Measurements from ENCODE around the gene GRM7.
"Not testable (repeated sequence)": the region's sequence is repeated elsewhere in the genome, so short reads cannot be mapped to it uniquely, and the experiment has no call there.

Gene GRM7

DNA sequence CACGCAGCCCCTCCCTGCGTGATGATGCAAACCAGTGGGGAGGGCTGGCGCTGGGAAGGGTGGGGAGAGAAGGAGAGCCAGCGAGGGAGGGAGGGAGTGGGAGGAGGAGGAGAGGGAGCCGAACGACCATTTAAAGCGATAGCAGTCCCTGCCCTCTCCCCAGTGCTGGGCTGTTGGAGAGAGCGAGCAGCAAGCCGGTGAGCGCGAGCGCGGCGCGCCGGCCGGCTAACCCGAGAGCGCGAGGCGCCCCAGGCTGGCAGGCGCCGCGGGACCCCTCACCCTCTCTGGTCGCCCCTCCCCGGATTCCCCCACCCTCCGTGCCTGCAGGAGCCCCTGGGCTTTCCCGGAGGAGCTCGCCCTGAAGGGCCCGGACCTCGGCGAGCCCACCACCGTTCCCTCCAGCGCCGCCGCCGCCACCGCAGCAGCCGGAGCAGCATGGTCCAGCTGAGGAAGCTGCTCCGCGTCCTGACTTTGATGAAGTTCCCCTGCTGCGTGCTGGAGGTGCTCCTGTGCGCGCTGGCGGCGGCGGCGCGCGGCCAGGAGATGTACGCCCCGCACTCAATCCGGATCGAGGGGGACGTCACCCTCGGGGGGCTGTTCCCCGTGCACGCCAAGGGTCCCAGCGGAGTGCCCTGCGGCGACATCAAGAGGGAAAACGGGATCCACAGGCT, at the start of gene GRM7:
GRM7 (plus strand) TSS at position 162 of the 671 bp plus-strand sequence.
- DNase-seq, result no peak

DNA sequence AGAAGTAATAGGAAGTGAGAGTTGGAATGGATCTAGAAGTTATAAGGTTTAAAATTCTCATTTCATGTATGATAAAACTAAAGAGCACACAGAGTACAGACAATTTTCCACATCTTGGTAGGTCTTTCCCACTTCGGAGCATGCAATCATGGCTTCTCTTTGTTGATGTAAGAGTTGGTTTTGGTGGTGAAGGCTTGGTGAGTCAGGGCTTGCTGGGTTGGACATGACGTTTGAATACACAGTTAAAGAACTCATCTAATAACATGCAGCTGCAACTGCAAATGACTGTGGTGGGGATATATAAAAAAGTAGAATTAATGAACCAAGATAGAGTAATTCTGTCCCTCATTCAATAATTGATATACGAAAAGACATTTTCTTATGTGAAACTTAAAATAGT, 39.5 kb upstream of the GRM7 start:
- DNase-seq, result no peak

DNA sequence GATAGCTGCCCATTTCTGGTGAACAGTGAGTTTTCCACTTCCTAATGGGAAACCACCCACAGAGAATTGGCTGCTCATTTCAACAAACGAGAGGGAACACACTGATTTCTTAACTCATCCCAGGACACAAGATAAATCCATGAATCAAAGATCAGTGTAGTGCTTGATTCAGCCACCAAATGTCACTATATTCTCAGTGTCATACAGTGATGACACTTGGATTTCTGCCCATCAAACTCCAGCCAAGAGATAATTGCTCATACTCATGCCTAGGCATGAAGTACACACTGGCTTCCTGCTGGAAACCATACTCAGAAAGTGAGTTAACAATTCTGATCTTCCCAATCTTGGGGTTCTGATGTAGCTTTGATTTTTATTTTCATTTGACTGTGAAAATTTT, 35.4 kb upstream of the GRM7 start:
- DNase-seq, result no peak

DNA sequence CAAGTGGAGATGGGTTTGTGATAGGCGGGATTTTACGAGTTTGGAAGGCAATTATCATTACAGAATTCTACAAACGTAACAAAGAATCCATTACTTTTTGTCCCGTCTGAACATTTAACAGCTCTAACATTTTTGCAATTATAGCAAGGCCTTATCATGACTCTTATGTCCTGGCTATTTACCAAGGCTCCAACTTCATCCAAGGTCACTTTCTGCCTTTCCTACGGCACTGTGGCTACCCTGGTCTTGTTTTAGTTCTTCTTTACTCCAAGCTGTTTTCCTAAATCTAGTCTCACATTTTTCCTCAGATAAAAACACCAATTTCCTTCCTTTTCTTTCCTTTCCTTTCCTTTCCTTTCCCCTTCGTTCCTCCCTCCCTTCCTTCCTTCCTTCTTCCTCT, 33.5 kb upstream of the GRM7 start:
- no peak for DNase-seq

DNA sequence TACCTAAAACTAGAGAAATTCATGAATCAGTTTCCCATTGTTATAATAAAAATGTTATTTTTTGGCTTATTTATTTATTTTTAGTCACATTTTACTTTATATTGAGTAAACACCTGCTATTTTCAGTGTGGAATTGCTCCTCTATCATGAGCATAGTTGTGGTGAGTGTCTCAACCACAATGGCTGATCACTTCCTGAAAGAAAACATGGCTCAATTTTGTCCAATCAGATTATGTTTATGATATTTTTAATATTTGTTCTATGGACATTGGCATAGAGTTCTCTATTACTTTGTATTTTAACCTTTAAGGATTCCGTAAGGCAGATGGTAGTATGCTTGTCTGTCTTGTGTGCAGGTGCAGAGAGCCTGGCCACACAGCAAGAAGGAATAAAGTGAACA, 16.2 kb upstream of the GRM7 start:
- DNase-seq, result no peak

DNA sequence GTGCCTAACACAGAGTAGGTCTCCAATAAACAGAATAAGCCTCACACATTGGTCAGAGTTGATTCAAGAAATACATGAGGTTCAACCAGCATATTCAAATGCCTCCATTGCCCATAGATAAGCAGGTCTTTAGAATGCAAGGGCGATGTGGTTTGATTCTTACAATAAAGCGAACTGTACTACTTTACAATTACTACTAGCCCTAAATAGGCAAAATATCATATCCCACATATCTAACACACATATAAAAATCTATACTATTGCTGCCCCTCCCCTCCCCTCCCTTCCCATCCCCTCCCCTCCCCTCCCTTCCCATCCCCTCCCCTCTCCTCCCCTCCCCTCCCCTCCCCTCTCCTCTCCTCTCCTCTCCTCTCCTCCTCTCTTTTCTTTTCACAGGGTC, 6.7 kb upstream of the GRM7 start:
- no peak for DNase-seq

DNA sequence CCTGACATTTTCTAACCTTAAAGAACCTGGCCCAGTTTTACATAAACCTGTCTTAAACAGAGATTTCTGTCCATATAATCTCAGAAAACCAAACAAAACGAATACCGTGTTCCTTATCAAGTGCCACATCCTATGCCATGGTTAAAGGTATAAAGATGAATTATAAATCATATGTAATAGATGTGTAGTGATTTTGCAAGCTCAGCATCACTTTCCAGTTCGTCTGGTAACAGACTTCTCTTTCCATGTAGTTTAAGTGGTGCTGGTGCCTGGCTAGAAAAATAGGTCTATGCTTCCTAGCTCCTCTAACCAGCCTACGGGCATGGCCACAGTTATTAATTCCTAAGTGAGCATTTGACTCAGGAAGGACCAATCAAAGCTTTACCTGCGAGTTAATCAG, 3.4 kb upstream of the GRM7 start:
- DNase-seq, result no peak

DNA sequence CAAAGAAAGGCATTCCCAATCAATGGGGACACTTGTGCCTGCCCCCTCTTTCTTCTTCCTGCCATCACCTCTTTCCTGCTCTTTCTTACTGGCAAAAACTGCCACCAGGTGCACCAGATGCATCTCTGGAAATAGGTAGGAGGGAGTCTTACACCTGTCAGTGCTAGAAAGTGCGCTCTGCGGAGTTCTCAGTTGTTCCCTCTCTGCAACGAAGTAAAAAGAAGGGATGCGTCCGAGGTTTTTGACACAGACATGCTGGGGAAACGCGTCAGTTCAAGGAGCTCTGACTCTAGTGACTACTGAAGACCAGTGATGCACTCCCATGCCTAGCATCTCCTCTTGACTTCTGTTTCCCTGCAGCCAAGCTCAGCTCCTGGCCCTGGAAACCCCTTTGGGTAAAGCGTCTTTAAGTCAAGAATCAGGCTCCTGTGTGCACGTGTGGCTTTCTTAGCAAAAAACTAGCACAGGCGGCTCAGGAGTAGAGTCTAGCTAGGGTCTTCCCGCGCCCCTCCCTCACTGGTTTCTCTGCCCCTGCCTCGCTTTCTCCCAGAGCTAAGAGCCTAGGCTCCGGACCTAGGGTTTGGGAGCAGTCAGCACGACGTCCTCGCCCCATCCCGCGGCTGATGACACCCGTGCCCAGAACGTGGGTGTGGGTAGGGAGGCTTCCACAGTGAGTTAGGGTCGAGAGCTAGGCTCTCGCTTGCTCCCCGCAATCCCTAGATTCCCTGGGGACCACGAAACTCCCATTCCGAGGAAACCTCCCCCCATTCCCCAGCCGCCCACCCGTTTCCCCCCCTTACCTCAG, 564 bp upstream of the GRM7 start:
- DNase-seq, result no peak

DNA sequence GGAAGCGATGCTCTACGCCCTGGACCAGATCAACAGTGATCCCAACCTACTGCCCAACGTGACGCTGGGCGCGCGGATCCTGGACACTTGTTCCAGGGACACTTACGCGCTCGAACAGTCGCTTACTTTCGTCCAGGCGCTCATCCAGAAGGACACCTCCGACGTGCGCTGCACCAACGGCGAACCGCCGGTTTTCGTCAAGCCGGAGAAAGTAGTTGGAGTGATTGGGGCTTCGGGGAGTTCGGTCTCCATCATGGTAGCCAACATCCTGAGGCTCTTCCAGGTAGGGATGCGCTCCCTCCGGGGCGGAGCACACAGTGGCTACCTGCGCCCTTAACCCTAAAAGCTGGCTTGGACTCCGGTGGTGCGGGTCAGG, 698 bp downstream of the GRM7 start:
- no peak for DNase-seq

DNA sequence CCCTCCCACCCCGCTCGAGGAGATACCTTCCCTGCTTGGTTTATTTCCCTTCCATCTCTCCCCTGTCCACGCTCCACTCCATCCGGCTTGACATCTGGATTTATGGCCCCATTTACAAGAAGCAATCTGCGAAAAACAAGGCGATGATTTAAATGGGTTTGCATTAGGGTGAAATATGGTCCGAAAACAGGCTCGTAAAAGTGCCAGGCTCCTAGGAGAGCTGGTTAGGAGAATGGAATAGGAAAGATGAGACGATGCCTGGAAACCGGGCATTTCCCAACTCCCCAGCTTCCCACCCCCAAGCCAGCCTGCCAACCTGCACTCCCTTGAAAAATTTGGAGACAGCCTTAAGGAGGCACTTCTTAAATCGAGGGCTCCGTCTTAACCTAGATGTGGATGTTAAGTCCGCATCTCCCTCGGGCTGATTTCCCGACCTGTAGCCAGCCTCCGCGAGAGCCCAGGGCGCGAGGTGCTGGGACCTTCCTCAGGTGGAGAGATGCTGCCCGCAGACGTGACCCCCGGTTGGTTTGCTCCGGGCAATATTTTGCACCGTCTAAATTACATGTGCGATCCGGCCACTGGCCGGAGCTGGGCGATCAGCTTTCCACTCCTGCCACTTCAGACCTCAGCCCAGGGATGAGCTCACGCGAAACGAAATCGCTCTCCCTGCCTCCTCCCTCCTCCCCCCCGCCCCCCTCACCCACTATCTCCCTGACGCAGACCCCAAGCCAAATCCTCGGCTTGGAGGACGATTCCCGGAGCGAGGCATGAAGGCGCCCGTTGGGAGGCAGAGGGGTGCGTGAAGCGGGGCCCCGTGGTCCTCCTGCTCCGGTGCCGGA, 1.3 kb downstream of the GRM7 start:
- DNase-seq, result no peak

DNA sequence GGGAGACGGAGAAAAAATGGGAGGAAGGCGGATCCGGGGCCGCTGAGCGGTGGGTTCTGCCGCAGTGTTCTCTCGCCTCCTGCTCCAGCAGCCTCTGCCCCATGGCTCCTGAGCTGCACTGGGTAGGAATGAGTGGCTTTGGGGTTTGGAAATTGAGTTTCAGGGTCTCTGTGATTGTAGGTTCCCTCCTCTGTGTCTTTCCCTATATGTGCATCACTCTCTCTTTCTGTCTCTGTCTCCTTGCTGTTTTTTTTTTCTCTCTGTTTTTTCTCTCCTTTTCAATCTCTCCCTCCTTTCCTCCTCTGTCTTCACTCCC, 1.9 kb downstream of the GRM7 start:
- DNase-seq, result no peak

DNA sequence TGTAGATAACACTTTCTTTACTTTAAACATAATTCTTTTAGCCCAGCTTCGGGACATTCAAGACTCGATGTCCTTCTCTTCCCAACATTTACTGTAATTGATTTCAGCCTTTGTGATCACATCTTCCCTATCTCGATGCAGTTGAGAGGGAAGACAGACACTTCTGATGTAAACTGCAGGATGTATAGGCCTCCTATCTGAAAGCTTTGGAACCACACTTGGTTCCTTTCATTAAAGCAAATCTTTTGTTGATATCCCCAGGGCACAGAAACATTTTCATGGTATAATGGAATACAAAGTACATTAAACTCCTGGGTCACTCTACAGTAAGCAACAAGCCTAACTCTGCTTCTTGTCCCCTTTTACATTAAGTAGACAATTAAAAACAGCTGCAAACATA, 6.4 kb downstream of the GRM7 start:
- DNase-seq, result no peak

DNA sequence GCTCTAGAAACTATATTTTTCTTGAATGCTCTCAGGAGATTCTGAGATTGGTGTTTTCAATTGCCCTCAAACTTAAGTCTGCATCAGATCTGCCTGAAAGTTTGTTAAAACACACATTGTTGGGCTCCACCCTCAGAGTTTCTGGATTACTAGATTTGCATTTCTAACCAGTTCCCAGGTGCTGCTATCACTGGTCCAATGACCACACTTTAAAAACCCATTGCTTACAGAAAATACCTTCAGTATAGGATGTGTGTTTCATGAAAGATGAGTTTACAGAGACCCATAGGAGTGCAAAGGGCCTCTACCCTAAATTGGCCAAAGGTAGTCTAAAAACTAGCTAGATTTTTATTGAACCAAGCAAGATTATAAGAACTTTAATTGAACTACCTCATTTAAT, 17.8 kb downstream of the GRM7 start:
- DNase-seq, result no peak

DNA sequence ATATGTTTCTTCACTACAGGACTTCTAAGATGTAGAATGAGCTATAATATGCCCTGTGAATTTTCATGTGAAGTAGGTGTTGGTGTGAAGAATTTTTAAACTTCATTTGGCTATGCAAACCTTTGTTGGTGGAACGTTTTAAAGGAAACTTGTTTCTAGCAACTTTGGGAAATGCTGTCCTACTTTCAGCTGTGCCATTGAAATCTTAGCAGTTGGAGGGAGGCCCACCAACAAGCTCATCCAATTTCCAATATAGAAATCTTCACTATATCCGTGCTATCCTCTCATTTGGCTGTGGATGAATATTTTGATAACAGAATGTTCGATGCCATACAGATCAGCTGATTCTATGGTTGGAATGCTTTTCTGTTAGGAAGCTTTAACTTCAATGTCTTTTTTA, 51.3 kb downstream of the GRM7 start:
- DNase-seq, result no peak

DNA sequence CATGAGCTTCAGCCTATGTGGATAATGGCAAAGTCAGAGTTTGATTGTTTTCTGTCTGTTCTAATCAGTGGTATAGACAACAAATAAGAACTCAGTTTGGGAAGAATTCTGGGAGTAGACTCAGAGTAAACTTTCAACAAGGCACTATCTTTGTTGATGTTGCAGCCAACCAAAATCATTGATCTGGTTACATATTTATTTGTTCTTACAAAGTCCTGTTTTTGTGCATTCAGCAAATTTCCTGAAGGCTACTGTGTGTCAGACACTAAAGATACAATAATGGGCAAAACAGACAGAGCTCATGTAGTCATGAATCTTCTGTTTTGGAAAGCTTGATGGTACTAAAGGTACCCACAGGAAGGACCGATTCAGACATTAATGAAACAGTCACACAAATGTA, 55.0 kb downstream of the GRM7 start:
- no peak for DNase-seq

DNA sequence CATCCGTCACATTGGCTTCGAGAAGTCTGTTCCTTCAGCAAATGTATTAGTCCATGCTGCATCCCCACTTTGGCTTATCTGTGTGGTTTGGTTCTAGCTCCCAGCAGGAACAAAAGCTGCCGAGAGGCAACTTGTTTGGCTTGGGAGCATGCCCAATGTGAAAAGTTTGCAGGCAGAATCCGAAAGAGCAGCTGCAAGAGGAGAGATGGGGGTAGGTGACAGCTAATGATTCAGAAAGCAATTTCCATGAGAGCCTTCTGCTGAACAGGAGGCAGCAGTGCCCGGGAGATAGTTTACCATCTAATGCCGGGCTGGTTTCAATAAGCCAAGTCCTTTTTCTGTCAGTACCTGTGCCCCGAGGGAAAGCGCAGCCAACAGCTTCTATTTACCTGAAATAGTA, 60.2 kb downstream of the GRM7 start:
- DNase-seq, result no peak

DNA sequence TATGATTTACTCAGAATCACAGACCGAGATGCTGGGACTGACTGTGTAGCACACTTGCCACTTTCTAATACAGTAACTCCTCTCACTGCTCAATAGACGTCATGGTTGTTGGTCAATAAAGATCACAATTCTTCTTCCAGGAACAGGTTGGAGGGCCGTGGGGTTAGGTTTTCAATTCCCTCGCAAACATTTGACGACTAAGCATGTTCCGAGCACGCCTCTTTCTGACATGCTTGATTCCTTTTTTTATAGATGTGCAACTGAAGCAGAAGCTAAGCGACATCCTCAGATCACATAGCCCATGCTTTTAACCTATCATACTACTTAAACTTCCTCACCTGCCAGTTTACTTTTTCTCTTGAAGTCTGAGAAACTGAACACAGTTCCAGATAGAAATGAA, 61.0 kb downstream of the GRM7 start:
- DNase-seq, result no peak

DNA sequence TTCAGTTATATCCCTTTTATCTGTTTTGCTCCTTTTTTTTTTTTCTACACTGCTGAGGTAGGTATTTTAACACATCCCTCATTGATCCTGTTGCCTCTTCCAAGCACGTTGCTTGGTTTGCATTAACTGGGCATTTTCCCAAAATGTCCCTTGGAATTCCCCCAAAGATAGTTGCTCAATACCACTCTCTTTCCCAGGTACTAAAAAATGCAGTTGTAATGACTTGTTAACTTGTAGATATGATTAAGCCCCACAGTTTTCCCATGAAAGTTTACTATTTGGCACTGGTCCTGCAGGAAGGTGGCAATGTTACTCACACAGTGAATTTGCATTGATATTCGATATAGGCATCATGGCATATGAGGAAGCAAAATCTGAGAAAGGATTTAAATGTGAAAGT, 67.1 kb downstream of the GRM7 start:
- DNase-seq, result no peak

DNA sequence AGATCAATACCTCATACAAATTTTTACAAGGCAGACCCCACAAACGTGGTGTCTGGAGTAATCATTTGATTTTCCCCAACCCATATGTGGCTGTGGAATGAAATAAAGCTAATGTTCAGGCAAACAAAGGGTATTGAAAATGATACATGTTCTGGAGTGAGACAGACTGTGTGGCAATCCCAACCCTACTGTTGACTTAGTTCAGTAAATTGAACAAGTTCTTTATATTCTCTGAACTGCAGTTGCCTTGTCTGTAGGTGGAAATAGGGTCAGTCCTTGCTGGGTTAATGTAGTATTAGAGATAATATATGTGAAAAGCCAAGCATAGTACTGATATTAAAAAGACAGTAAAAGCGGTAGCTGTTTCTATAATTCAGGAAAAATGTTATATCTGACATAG, 69.0 kb downstream of the GRM7 start:
- no peak for DNase-seq

DNA sequence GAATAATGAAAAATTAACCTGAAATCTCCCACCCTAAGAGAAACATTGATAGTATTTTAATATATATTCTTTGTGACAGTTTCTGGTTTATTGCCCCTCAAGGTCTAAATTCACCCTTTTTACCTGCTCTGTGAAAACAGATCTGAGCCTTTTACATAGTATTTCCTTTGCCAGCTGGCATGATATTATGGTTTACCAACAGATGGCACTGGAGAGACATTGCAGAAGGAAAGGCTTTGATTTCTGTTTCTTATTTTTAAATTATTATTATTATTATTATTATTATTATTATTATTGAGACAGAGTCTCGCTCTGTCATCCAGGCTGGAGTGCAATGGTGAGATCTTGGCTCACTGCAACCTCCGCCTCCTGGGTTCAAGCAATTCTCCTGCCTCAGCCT, 74.5 kb downstream of the GRM7 start:
- DNase-seq, result not testable (repeated sequence)

DNA sequence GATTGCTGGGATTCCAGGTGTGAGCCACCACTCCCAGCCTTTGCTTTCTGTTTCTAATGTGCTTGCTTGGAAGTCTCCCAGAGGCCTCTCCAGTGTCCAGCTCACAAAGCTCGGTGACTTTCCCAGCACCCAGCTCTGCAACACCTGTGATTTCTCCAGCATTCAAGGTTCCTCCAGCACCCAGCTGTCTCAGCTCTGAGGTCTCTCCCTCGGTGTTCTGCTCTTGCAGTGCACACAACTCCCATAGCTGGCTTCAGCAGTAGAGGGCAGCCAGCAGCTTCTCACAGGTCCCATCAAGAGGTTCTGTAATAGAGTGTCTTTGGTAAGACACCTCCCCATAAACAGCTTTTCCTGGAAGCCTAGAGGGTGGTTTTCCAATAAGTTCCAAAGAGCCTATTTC, 75.1 kb downstream of the GRM7 start:
- no peak for DNase-seq

DNA sequence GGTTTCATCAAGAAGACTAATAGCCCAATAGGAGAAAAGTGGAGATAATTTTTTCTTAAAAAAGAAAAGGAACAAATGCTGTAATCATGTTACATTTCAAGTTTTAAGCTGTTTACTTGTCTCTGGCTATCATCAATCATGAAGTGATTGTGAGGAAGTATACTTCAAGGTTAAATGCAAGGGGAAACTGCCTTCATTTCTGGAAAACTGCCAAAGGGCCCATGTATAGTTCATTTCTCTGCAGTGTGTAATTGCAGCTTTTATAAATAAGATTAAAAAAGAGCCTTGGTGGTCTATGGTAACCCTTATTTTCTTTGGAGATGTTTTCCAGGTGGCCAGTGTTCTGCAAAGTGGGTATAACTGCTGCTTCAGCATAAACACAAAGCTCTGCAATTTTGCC, 101.9 kb downstream of the GRM7 start:
- DNase-seq, result no peak

DNA sequence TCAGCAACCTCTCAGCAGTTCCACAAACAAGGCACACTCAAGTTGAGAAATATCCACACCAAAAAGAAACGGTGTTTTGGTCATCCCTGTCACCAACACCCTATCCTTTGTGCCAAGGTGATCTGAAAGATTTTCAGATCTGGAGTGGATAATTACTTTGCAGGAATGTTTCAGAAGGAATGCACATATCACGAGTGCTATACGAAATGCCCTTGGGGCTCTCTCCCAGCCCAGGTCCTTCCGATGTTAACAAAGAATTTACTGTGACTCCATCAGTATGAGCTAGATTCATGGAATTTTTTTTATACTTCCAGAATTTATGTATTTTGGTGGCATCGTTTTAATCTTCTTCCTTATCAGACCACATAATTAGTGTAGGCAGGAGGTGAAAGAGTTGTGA, 105.0 kb downstream of the GRM7 start:
- DNase-seq, result no peak

DNA sequence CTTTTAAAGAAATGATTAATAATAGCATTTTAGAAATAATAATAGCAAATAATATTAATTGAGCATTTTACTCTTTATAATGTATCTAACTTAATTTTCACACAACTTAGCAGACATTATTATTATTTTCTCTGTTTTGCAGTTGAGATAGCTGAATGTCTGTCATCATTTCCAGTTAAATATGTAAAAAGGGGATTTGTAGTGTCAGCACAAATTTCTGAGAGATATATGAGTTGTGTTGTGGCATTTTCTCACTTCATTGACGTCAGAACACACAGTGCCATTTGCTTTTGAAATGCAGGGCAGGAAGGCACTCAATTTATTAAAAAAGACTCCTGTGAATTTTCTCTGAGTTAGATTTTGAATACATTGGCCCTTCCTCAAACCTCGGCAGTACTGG, 111.0 kb downstream of the GRM7 start:
- no peak for DNase-seq

Data from activated CD4-positive, alpha-beta T cell treated with anti-CD3 and anti-CD28 coated beads, Interleukin-2, amount 50 U/mL, for 48 hours (primary cell).